GM23248 (cell line): ENCODE results near the gene CEP112. TPM values are rescaled to one million over a fixed set of nuclear protein-coding genes. Genes with fewer than 3 reads are reported as not detected.

ENCODE experiments used
- DNase-seq: peaks from one replicate; pipeline ENCODE4 v3.0.0-alpha.2; 2015
- H2AFZ ChIP-seq: fragments of 200-600 bp; sonication (generic); 2 replicates; pipeline ENCODE4 v1.6.1; 2016; ENCODE audit warnings: antibody characterized with exemption
- H3F3A ChIP-seq: fragments of 200-600 bp; sonication (generic); 2 replicates; pipeline ENCODE4 v1.6.1; 2016; ENCODE audit warnings: mild to moderate bottlenecking, antibody characterized with exemption, mixed run types; ENCODE audit not compliant: insufficient read depth
- H3K27ac ChIP-seq: fragments of 200-600 bp; sonication (generic); 2 replicates; pipeline ENCODE4 v1.5.1; 2016; ENCODE audit warnings: mild to moderate bottlenecking
- H3K27me3 ChIP-seq: fragments of 200-600 bp; sonication (generic); replicated peaks from 2 replicates; pipeline ENCODE4 v1.6.1; 2016; ENCODE audit warnings: mild to moderate bottlenecking; ENCODE audit not compliant: insufficient read depth
- H3K36me3 ChIP-seq: fragments of 200-600 bp; sonication (generic); 2 replicates; pipeline ENCODE4 v1.6.1; 2016; ENCODE audit warnings: low read depth, mild to moderate bottlenecking
- H3K4me1 ChIP-seq: fragments of 200-600 bp; sonication (generic); 2 replicates; pipeline ENCODE4 v1.6.1; 2016; ENCODE audit warnings: mild to moderate bottlenecking; ENCODE audit not compliant: insufficient read depth
- H3K4me2 ChIP-seq: fragments of 200-600 bp; sonication (generic); one replicate; pipeline ENCODE4 v1.6.1; 2016; ENCODE audit warnings: mild to moderate bottlenecking; ENCODE audit not compliant: unreplicated experiment
- H3K4me3 ChIP-seq: fragments of 200-600 bp; sonication (generic); 2 replicates; pipeline ENCODE4 v1.5.1; 2016; ENCODE audit warnings: mild to moderate bottlenecking
- H3K79me2 ChIP-seq: fragments of 200-600 bp; sonication (generic); 2 replicates; pipeline ENCODE4 v1.6.1; 2016; ENCODE audit warnings: mild to moderate bottlenecking; ENCODE audit not compliant: insufficient read depth
- H3K9ac ChIP-seq: fragments of 200-600 bp; sonication (generic); 2 replicates; pipeline ENCODE4 v1.6.1; 2016; ENCODE audit warnings: mild to moderate bottlenecking
- H3K9me2 ChIP-seq: fragments of 200-600 bp; sonication (generic); 2 replicates; pipeline ENCODE4 v1.6.1; 2016; ENCODE audit warnings: mixed run types, mild to moderate bottlenecking, moderate library complexity; ENCODE audit not compliant: insufficient read depth
- H3K9me3 ChIP-seq: fragments of 200-600 bp; sonication (generic); one replicate; pipeline ENCODE4 v1.6.1; 2017; ENCODE audit warnings: low read depth
- H4K20me1 ChIP-seq: fragments of 200-600 bp; sonication (generic); 2 replicates; pipeline ENCODE4 v1.6.0; 2016; ENCODE audit not compliant: insufficient read depth
- EZH2 ChIP-seq: fragments of 200-600 bp; sonication (generic); IDR thresholded peaks from 2 replicates; pipeline ENCODE4 v1.6.1; 2018; ENCODE audit warnings: antibody characterized with exemption, mild to moderate bottlenecking; ENCODE audit not compliant: insufficient read depth, poor library complexity, severe bottlenecking
- EZH2phosphoT487 ChIP-seq: fragments of 200-600 bp; sonication (generic); IDR thresholded peaks from 2 replicates; pipeline ENCODE4 v1.6.1; 2018; ENCODE audit warnings: antibody characterized with exemption, moderate library complexity, mild to moderate bottlenecking, low read depth; ENCODE audit not compliant: insufficient read depth
- WGBS, 2 experiments: methylation state at CpG; one replicate each; pipeline ENCODE4 v1.1.6; 2015 to 2017; ENCODE audit warnings: low lambda C conversion rate in 2 of 2, low coverage in 1 of 2; ENCODE audit errors: missing lambda C conversion rate in 2 of 2; 5-methylcytosine and 5-hydroxymethylcytosine counted together
- in situ Hi-C: fragments of 300-500 bp; cut with MboI; formaldehyde crosslinking; loops from 2 replicates; pipeline ENCODE4 v1.15.0; 2020
- polyA plus RNA-seq: library from polyadenylated mRNA; unstranded; fragments of >200 nt; fragmentation: Nextera tagmentation; extraction: Ambion mirVana; gene quantifications from 2 replicates; pipeline ENCODE4 v1.2.1, GENCODE V29; 2016
- total RNA-seq: library from RNA; depleted of rRNA; stranded (reverse); fragments of >200 nt; shearing (Covaris generic); gene quantifications from 2 replicates; pipeline ENCODE4 v1.2.3, GENCODE V29; 2014

Gene CEP112
- total and polyA plus RNA-seq, 2 experiments from 2014 or later, result 8.1 to 14.8 TPM

DNA sequence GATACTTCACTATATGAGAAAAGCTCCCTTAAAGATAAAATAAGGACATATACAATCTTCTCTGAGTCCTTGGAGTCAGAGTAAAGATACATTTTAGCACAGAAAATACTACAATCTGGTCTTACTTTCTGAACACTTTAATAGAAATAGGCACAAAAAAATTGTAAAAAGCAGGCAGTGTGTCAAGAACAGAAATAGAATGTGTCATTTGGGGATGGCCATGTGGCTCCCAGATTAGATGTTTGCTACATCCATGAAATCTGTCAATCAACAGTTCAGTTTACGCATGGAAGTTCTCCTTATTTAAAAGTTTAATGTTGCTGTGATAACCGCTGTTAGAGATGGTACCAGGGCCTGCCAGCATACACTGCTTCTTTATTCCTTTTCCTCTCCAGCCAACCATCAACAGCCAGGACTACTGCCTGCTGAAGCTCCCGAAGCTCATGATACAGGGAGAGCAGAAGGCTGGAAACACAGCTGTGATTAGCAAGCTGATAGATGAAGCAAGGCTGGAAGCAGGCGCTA, 278.5 kb downstream of the CEP112 start:
- Histone ChIP-seq H3K4me1 (no peaks in the 10 kb centered on the region), H3K36me3 (no peaks in the 10 kb centered on the region), H3K9ac (no peak overlapping the region), H2AFZ (no peak overlapping the region), H3K4me3 (no peak overlapping the region), H3K9me3 (no peaks in the 10 kb centered on the region), H3K9me2 (no peaks in the 10 kb centered on the region), H4K20me1 (no peaks in the 10 kb centered on the region), H3F3A (no peaks in the 10 kb centered on the region), H3K27me3 (no peaks in the 10 kb centered on the region), H3K27ac (no peak overlapping the region), H3K79me2 (no peaks in the 10 kb centered on the region), H3K4me2 (no peak overlapping the region)
- WGBS, 2 experiments, result 50 to 60% methylated on average over 4 of the region's 4 CpGs
- in situ Hi-C loops, result no loop called here
- TF ChIP-seq EZH2, result no peak
- no peak for TF ChIP-seq EZH2phosphoT487
- DNase-seq, result no peak

DNA sequence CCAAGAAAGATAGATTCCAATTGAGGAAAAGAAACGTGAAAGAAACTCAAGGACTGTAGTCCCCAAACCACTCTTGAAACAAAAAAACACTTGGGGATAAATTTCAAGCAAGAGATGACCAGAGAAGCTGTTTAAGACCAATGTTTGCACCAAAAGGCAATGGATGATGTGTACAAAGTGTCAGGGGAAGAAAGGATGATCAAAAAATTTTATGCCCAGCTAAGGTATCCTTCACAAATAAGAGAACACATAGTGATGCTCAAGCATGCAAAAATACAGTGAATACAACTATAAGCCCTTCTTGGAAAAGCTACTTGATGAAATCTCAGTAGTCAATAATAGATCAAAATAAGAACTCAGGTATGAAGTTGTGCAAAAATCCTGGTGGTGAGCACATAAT, 281.1 kb downstream of the CEP112 start:
- H3K27ac ChIP-seq, result no peak overlapping the region
- H3K9ac ChIP-seq, result no peak overlapping the region
- H2AFZ ChIP-seq, result no peak overlapping the region
- no peak overlapping the region for H3K4me3 ChIP-seq
- H3K4me2 ChIP-seq, result no peak overlapping the region
- no peaks in the 10 kb centered on the region for H4K20me1 ChIP-seq
- H3K27me3 ChIP-seq, result no peaks in the 10 kb centered on the region
- no peaks in the 10 kb centered on the region for H3K4me1 ChIP-seq
- no peaks in the 10 kb centered on the region for H3F3A ChIP-seq
- TF ChIP-seq EZH2 (no peak), EZH2phosphoT487 (no peak)
- H3K36me3 ChIP-seq, result no peaks in the 10 kb centered on the region
- no peaks in the 10 kb centered on the region for H3K9me2 ChIP-seq
- no peak for DNase-seq
- H3K9me3 ChIP-seq, result no peaks in the 10 kb centered on the region
- H3K79me2 ChIP-seq, result no peaks in the 10 kb centered on the region
- 82 to 83% methylated on average over 1 of the region's 1 CpG for WGBS, 2 experiments
- in situ Hi-C loops, result no loop called here

DNA sequence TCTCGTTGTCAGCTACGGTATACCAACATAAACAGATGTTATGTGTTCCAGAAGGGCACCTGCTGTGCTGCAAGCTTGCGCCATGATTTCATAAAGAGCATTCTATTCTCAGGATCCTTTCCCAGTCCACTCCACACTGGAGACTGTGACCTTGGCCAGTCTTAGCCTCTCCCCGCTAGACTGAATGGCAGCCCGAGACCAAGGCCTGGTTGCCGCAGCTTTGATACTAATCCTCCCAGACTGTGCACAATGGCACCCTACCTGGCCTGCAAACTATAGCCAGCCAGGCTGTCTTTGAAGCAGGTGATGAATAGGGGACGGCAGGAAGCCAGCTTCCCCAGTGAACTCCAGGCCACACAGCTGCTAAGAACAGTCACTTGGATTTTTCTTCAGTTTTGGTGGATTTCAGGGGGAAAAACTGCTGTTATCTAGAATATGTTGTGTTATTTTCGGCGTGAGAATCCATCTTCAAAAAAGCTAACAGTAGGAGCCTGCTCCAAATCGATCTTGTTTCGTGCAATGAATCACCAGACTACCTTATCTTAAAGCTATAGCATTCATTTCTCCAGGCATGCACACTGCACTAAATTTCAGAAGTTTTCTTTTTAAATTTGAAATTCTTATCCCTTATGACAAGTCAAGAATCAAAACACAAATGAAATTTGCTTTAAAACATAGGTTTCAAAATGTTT, 289.0 kb downstream of the CEP112 start:
- Histone ChIP-seq H3K4me2 (no peak overlapping the region), H3K27ac (no peak overlapping the region), H3K79me2 (no peaks in the 10 kb centered on the region), H3K9ac (no peak overlapping the region), H3K36me3 (no peaks in the 10 kb centered on the region), H3K4me3 (no peak overlapping the region), H4K20me1 (no peaks in the 10 kb centered on the region), H3F3A (no peaks in the 10 kb centered on the region), H2AFZ (no peak overlapping the region), H3K27me3 (no peaks in the 10 kb centered on the region), H3K4me1 (no peaks in the 10 kb centered on the region), H3K9me3 (no peaks in the 10 kb centered on the region), H3K9me2 (no peaks in the 10 kb centered on the region)
- in situ Hi-C loops, result no loop called here
- TF ChIP-seq EZH2phosphoT487 (no peak), EZH2 (no peak)
- 92% methylated on average over 11 of the region's 11 CpGs for WGBS, 2 experiments
- no peak for DNase-seq

DNA sequence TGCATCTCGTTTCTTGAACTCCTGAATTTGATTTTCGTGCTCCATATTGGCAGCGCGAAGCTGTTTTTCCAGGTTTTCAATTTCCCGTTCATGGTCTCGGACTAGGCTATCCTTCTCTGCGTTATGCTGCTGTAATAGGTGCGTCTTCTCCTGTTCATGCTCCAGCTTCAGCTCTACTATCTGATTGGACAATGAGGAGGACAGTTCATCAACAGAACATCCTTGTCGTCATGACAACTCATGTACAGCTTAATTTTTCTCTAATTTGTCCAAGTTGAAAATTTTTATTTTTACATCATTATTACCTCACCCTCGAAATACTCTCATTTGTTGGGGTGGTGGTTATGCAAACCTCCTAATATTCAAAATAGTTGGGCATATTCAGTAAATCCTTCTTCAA, 289.8 kb downstream of the CEP112 start:
- Histone ChIP-seq H3K4me1 (no peaks in the 10 kb centered on the region), H3K36me3 (no peaks in the 10 kb centered on the region), H3K27ac (no peak overlapping the region), H3F3A (no peaks in the 10 kb centered on the region), H3K4me3 (no peak overlapping the region), H3K9ac (no peak overlapping the region), H3K79me2 (no peaks in the 10 kb centered on the region), H3K4me2 (no peak overlapping the region), H4K20me1 (no peaks in the 10 kb centered on the region), H3K9me3 (no peaks in the 10 kb centered on the region), H3K27me3 (no peaks in the 10 kb centered on the region), H3K9me2 (no peaks in the 10 kb centered on the region), H2AFZ (no peak overlapping the region)
- in situ Hi-C loops, result no loop called here
- no peak for DNase-seq
- no peak for TF ChIP-seq EZH2phosphoT487
- TF ChIP-seq EZH2, result no peak
- WGBS, 2 experiments, result 92 to 93% methylated on average over 10 of the region's 10 CpGs

DNA sequence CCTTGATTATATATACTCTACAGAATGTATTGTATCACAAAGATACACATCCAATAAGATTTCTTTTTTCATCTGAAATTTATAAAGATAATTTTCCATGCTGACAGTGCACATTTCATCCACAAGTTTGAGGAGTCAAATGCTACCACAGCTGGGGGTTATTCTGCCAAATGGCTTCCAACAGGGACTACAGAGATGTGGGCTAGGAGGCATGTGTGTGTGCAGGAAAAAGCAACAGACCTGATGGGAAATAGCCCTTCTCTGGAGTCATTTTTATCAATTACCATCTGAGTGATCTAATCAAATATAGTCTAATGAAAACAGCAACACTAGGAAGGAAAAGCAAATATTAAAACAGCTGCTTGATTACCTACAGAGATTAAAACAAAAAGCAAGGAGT, 290.5 kb downstream of the CEP112 start:
- Histone ChIP-seq H3K9ac (no peak overlapping the region), H3K27ac (no peak overlapping the region), H3K79me2 (no peaks in the 10 kb centered on the region), H3K9me3 (no peaks in the 10 kb centered on the region), H3K9me2 (no peaks in the 10 kb centered on the region), H3K4me2 (no peak overlapping the region), H3K27me3 (no peaks in the 10 kb centered on the region), H3F3A (no peaks in the 10 kb centered on the region), H2AFZ (no peak overlapping the region), H4K20me1 (no peaks in the 10 kb centered on the region), H3K4me1 (no peaks in the 10 kb centered on the region), H3K4me3 (no peak overlapping the region), H3K36me3 (no peaks in the 10 kb centered on the region)
- no peak for TF ChIP-seq EZH2
- no peak for TF ChIP-seq EZH2phosphoT487
- in situ Hi-C loops, result no loop called here
- DNase-seq, result no peak
